ENCODE results near the gene GYS2.

- TF ChIP-seq, protein P1, sequence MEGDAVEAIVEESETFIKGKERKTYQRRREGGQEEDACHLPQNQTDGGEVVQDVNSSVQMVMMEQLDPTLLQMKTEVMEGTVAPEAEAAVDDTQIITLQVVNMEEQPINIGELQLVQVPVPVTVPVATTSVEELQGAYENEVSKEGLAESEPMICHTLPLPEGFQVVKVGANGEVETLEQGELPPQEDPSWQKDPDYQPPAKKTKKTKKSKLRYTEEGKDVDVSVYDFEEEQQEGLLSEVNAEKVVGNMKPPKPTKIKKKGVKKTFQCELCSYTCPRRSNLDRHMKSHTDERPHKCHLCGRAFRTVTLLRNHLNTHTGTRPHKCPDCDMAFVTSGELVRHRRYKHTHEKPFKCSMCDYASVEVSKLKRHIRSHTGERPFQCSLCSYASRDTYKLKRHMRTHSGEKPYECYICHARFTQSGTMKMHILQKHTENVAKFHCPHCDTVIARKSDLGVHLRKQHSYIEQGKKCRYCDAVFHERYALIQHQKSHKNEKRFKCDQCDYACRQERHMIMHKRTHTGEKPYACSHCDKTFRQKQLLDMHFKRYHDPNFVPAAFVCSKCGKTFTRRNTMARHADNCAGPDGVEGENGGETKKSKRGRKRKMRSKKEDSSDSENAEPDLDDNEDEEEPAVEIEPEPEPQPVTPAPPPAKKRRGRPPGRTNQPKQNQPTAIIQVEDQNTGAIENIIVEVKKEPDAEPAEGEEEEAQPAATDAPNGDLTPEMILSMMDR (IDR thresholded peaks at IDR 0.05; ENCODE audit: poor library complexity) = no peak
- TF ChIP-seq EZH2phosphoT487 (IDR thresholded peaks at IDR 0.05; ENCODE audit: low read depth, severe bottlenecking, unreplicated experiment) = no peak
- TF ChIP-seq EZH2 (IDR thresholded peaks at IDR 0.05; ENCODE audit: borderline replicate concordance) = no peak
Observed at GRCh38 chr12:21547437-21547836, 57.2 kb downstream of the GYS2 start.
